Caco-2 (cell line): ENCODE results near the gene POU2AF1. TPM values are rescaled to one million over a fixed set of nuclear protein-coding genes. Genes with fewer than 3 reads are reported as not detected.
"Not testable (repeated sequence)": the region's sequence is repeated elsewhere in the genome, so short reads cannot be mapped to it uniquely, and the experiment has no call there.

ENCODE experiments used
- BruUV-seq: library from RNA; stranded (reverse); fragments of 400-500 nt; replicated peaks from 2 replicates; lab custom pipeline; 2021; lab: Mats Ljungman, UMichigan
- CTCF ChIA-PET: fragments of 300-600 bp; sonication (Branson Sonifier 250); formaldehyde crosslinking; loops from one replicate; lab custom pipeline; 2022; ENCODE audit warnings: antibody characterized with exemption; lab: Charles Lee
- POLR2A ChIA-PET: fragments of 300-600 bp; sonication (Branson Sonifier 250); formaldehyde crosslinking; loops from one replicate; lab custom pipeline; 2022; ENCODE audit warnings: antibody characterized with exemption; lab: Charles Lee
- DNase-seq, 2 experiments: peaks; one replicate each; pipeline versions ENCODE4 v3.0.0 to v3.0.0-alpha.2; 2020 to 2022
- H3K27me3 ChIP-seq: replicated peaks from 2 replicates; pipeline ENCODE4 v1.6.0; 2011; ENCODE audit warnings: low read length; ENCODE audit not compliant: control insufficient read depth, insufficient read depth
- H3K36me3 ChIP-seq: 2 replicates; pipeline ENCODE4 v1.5.1; 2011; ENCODE audit warnings: low read length; ENCODE audit not compliant: control insufficient read depth, insufficient read depth
- H3K4me1 ChIP-seq: fragments of 250-450 bp; sonication (Bioruptor Pico); 2 replicates; pipeline ENCODE4 v1.5.1; 2020; ENCODE audit warnings: mild to moderate bottlenecking
- H3K4me3 ChIP-seq: 2 replicates; pipeline ENCODE4 v1.5.1; 2011; ENCODE audit warnings: low read depth, mild to moderate bottlenecking, control low read depth, low read length
- H3K9me3 ChIP-seq: fragments of 250-450 bp; sonication (Bioruptor Pico); 2 replicates; pipeline ENCODE4 v1.5.1; 2020; ENCODE audit warnings: mild to moderate bottlenecking, moderate library complexity
- H3K27ac Mint-ChIP-seq: one replicate; pipeline ENCODE4 v1.8.0; 2022; ENCODE audit warnings: mixed read lengths; ENCODE audit not compliant: unreplicated experiment
- H3K27me3 Mint-ChIP-seq: one replicate; pipeline ENCODE4 v1.8.0; 2022; ENCODE audit warnings: mixed read lengths; ENCODE audit not compliant: insufficient read depth, unreplicated experiment
- H3K36me3 Mint-ChIP-seq: one replicate; pipeline ENCODE4 v1.8.0; 2022; ENCODE audit warnings: mild to moderate bottlenecking, mixed read lengths; ENCODE audit not compliant: insufficient read depth, unreplicated experiment
- H3K4me1 Mint-ChIP-seq: one replicate; pipeline ENCODE4 v1.8.0; 2022; ENCODE audit warnings: low read depth, mixed read lengths; ENCODE audit not compliant: unreplicated experiment
- H3K4me3 Mint-ChIP-seq: one replicate; pipeline ENCODE4 v1.8.0; 2022; ENCODE audit warnings: mild to moderate bottlenecking, moderate library complexity, mixed read lengths; ENCODE audit not compliant: unreplicated experiment
- H3K9me3 Mint-ChIP-seq: one replicate; pipeline ENCODE4 v1.8.0; 2022; ENCODE audit warnings: mixed read lengths; ENCODE audit not compliant: unreplicated experiment
- intact Hi-C: fragments of 100-400 bp; cut with micrococcal nuclease; formaldehyde crosslinking; loops from one replicate; pipeline ENCODE4 v1.10.0; 2022; ENCODE audit not compliant: unreplicated experiment
- total RNA-seq: library from RNA; stranded (reverse); gene quantifications from 2 replicates; pipeline ENCODE4 v1.2.3, GENCODE V29; 2022
- TF ChIP-seq, protein P1 (sequence below), 2 experiments: fragments of 200-600 bp in 1 of 2; IDR thresholded peaks; 1 replicate in 1 of 2; 2 replicates in 1 of 2; pipeline versions ENCODE4 v1.5.1 to v1.8.0; 2011 to 2022; ENCODE audit warnings: antibody characterized with exemption in 1 of 2, control low read depth in 1 of 2, inconsistent platforms in 1 of 2, low read depth in 1 of 2, low read length in 1 of 2, mild to moderate bottlenecking in 1 of 2, moderate library complexity in 1 of 2; ENCODE audit not compliant: insufficient read depth in 1 of 2, severe bottlenecking in 1 of 2, unreplicated experiment in 1 of 2

Gene POU2AF1
- total RNA-seq, 1 experiment from 2014 or later = 2.7 TPM

DNA sequence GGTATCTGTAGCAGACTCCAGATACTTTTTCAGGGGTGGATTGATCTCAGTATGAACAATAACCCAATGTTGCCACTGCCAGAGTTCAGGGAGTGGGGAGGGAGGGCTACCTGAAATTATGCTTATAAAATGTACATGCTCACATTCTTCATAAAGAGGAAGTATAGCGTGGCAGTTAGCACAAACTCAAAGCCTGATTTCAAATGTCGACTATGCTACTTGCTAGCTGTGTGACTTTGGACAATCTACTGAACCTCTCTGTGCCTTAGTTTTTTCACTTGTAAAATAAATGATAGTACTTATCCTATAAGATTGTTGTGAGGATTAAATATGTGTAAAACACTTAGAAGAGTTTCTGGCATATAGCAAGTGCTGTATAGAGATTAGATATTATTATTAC lies 26.5 kb upstream of the POU2AF1 start:
- H3K9me3 ChIP-seq = no peaks in the 10 kb centered on the region
- Mint-ChIP-seq H3K36me3 (no peaks in the 10 kb centered on the region), H3K27me3 (no peaks in the 10 kb centered on the region), H3K4me3 (no peak overlapping the region), H3K4me1 (no peaks in the 10 kb centered on the region), H3K9me3 (no peaks in the 10 kb centered on the region), H3K27ac (no peak overlapping the region)
- BruUV-seq = no TSS peak
- no peak overlapping the region for H3K4me3 ChIP-seq
- H3K4me1 ChIP-seq = no peaks in the 10 kb centered on the region
- no peaks in the 10 kb centered on the region for H3K36me3 ChIP-seq
- TF ChIP-seq, protein P1, sequence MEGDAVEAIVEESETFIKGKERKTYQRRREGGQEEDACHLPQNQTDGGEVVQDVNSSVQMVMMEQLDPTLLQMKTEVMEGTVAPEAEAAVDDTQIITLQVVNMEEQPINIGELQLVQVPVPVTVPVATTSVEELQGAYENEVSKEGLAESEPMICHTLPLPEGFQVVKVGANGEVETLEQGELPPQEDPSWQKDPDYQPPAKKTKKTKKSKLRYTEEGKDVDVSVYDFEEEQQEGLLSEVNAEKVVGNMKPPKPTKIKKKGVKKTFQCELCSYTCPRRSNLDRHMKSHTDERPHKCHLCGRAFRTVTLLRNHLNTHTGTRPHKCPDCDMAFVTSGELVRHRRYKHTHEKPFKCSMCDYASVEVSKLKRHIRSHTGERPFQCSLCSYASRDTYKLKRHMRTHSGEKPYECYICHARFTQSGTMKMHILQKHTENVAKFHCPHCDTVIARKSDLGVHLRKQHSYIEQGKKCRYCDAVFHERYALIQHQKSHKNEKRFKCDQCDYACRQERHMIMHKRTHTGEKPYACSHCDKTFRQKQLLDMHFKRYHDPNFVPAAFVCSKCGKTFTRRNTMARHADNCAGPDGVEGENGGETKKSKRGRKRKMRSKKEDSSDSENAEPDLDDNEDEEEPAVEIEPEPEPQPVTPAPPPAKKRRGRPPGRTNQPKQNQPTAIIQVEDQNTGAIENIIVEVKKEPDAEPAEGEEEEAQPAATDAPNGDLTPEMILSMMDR (IDR thresholded peaks at IDR 0.05; ENCODE audit: insufficient read depth in 1 of 2, low read depth in 1 of 2, low read length in 1 of 2, severe bottlenecking in 1 of 2, unreplicated experiment in 1 of 2) = no peak
- ChIA-PET POLR2A (no interaction called here), CTCF (interaction anchor here (1.3 kb wide), 1 partner anchor 17 kb away, joined by 3 read pairs; no protein-coding TSS in a partner anchor)
- no peak for DNase-seq
- no peaks in the 10 kb centered on the region for H3K27me3 ChIP-seq
- intact Hi-C loops = no loop called here

DNA sequence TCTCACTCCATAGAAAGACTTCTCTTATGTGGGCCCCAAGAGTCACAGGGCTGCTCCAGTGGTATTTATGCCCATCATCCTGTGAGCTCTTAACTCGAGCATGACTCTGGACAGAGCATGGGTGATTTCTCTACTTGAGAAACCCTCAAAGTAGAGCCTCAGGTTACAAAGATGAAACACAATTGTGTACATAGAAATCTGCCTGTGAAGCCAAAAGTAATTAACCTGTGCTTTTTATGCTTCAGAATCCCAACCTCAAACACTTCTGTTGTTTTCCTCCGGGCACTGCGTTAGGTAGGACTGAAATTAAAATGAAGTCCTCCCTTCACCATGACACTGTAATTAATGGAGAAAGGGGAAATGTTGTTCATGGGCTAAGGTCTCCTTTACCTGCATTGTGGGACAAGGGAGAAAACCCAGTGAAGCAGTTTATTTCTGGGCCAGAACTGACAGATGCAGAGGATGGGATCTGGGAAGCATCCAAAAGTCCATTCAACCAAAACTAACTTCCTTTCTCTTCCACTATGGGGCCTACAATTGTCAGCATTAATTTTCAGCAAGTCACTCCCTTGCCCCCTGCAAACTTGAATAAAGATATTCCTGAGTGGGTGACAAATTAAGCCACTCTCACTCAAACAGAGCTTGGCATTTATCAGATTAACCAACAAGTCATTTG lies 24.1 kb upstream of the POU2AF1 start:
- H3K27me3 Mint-ChIP-seq = no peaks in the 10 kb centered on the region
- BruUV-seq = no TSS peak
- H3K4me3 ChIP-seq = no peak overlapping the region
- no peaks in the 10 kb centered on the region for H3K9me3 ChIP-seq
- no peak overlapping the region for H3K27ac Mint-ChIP-seq
- H3K4me1 ChIP-seq = no peaks in the 10 kb centered on the region
- TF ChIP-seq, protein P1 (IDR thresholded peaks at IDR 0.05; ENCODE audit: insufficient read depth in 1 of 2, low read depth in 1 of 2, low read length in 1 of 2, severe bottlenecking in 1 of 2, unreplicated experiment in 1 of 2) = no peak
- no peak overlapping the region for H3K4me3 Mint-ChIP-seq
- no peaks in the 10 kb centered on the region for H3K36me3 ChIP-seq
- CTCF ChIA-PET = interaction anchor here (0.5 kb wide), 1 partner anchor 11 kb away, joined by 3 read pairs; no protein-coding TSS in a partner anchor
- H3K4me1 Mint-ChIP-seq = no peaks in the 10 kb centered on the region
- no peaks in the 10 kb centered on the region for H3K27me3 ChIP-seq
- intact Hi-C loops = no loop called here
- no peak for DNase-seq
- POLR2A ChIA-PET = no interaction called here
- H3K9me3 Mint-ChIP-seq = no peaks in the 10 kb centered on the region
- no peaks in the 10 kb centered on the region for H3K36me3 Mint-ChIP-seq

DNA sequence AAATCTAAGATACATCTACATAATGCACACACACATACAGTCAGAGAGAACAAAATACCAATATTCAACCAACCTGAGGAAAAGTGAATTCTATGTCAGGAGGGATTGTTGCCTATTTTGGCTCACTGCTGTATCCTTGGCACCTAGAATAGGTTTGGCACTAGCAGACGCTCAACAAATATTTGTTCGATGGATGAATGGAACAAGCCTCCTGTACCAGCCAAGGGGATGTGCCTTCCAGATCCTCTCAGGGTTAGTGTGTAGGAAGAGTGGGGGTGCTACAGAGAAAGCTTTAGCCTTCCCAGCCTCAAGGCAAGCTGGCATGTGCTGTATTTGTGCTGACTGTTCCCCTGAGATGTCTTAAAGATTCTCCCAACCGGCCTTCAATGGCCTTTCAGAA lies 23.3 kb upstream of the POU2AF1 start:
- H3K4me1 Mint-ChIP-seq = no peaks in the 10 kb centered on the region
- H3K27me3 Mint-ChIP-seq = no peaks in the 10 kb centered on the region
- H3K36me3 ChIP-seq = no peaks in the 10 kb centered on the region
- H3K4me3 Mint-ChIP-seq = no peak overlapping the region
- intact Hi-C loops = no loop called here
- H3K9me3 ChIP-seq = no peaks in the 10 kb centered on the region
- POLR2A ChIA-PET = no interaction called here
- H3K4me1 ChIP-seq = no peaks in the 10 kb centered on the region
- BruUV-seq = no TSS peak
- H3K36me3 Mint-ChIP-seq = no peaks in the 10 kb centered on the region
- TF ChIP-seq, protein P1 (IDR thresholded peaks at IDR 0.05; ENCODE audit: insufficient read depth in 1 of 2, low read depth in 1 of 2, low read length in 1 of 2, severe bottlenecking in 1 of 2, unreplicated experiment in 1 of 2) = no peak
- no peaks in the 10 kb centered on the region for H3K9me3 Mint-ChIP-seq
- H3K27ac Mint-ChIP-seq = no peak overlapping the region
- CTCF ChIA-PET = interaction anchor here (0.5 kb wide), 1 partner anchor 12 kb away, joined by 3 read pairs; no protein-coding TSS in a partner anchor
- no peak overlapping the region for H3K4me3 ChIP-seq
- no peaks in the 10 kb centered on the region for H3K27me3 ChIP-seq
- DNase-seq = no peak

DNA sequence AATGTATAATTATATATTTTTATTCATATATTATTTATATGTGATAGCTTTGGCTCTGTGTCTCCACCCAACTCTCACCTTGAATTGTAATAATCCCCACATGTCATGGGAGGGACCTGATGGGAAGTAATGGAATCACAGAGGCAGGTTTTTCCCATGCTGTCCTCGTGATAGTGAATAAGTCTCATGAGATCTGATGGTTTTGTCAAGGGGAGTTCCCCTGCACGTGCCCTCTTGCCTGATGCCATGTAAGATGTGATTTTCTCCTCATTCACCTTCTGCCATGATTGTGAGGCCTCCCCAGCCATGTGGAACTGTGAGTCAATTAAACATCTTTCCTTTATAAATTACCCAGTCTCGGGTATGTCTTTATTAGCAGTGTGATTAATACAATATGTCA lies 22.9 kb upstream of the POU2AF1 start:
- POLR2A ChIA-PET, H3K4me3 ChIP-seq, H3K4me1 Mint-ChIP-seq, H3K9me3 ChIP-seq, DNase-seq, BruUV-seq, H3K27me3 Mint-ChIP-seq, H3K4me3 Mint-ChIP-seq, H3K9me3 Mint-ChIP-seq, H3K27me3 ChIP-seq, H3K36me3 Mint-ChIP-seq, intact Hi-C loops, H3K27ac Mint-ChIP-seq, H3K36me3 ChIP-seq, CTCF ChIA-PET, H3K4me1 ChIP-seq: not testable (repeated sequence)
